GM19351 (cell line): ENCODE measurements around the gene PCID2.
A peak's percentile ranks its signal among the peaks of the same experiment; 100 is the strongest.
"Not testable (repeated sequence)": the region's sequence is repeated elsewhere in the genome, so short reads cannot be mapped to it uniquely, and the experiment has no call there.

Experiments used
- ATAC-seq: cut with Tn5 transposase; IDR thresholded peaks from one replicate; pipeline ENCODE4 v1.9.1; 2021; ENCODE audit warnings: mild to moderate bottlenecking, moderate library complexity; ENCODE audit not compliant: unreplicated experiment

The PCID2 gene

GRCh38 chr13:113208421-113209335, at the start of gene PCID2:
PCID2 (minus strand) TSS chr13:113208669; CDS start chr13:113208634, 35 bp downstream.
- peak; percentile 71 for ATAC-seq

DNA sequence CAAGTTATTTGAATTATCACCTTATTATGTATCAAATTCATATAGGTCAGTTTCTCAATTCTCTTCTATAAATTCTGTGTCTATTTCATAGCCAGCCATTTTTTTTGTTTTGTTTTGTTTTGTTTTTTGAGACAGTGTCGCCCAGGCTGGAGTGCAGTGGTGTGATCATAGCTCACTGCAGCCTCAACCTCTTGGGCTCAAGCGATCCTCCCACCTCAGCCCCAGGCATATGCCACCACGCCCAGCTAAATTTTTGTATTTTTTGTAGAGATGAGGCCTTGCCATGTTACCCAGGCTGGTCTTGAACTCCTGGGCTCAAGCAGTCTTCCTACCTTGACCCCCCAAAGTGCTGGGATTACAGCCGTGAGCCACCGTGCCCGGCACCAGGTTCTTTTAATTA, 49.4 kb upstream of the PCID2 start:
- ATAC-seq: not testable (repeated sequence)

DNA sequence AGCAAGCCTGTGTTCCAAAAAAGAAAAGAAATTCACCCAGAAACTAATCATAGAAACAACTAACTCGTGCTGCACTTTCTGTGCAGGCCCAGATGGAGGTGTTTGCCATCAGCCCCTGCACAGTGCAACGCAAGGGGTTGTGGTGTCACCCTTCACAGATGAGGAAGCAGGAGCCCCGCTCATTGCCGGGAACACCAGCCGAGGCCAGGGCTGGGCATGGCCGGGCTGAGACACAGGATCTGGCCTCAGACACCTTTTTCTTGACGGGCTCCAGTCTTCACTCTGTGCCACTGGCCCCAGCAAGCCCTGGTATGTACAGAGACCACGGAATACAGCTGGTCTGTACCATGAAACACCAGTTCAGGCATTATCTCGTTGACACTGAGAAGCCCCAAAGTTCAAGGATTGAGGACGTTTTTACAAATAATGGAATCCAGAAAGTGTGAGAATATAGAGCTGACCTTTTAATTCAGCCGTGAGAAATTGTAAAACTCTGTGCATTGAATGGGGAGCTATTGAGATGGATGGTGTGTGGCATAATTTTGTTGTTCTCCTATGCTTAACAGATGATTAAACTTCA, 44.1 kb upstream of the PCID2 start:
- no peak for ATAC-seq

GRCh38 chr13:113245849-113246796, 37.7 kb upstream of the PCID2 start:
- ATAC-seq: no peak

DNA sequence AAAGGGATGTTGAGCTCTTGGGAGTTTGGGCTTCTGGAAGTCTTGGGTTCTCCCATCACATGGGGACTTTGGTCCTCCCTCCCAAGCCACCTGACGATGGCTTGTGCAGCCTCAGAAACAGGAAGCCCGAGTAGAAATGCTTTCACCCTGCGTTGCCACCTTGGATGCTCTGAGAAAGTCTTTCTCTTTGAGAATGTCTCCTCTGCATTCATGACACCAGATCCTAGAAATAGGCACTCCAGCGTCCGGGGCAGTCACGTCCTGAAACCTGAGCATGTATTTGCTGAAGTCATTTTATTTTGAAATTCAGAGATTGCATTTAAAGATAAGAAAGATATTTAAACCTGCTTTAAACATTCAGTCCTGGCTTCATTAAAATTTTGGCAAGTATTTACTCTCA, 35.4 kb upstream of the PCID2 start:
- ATAC-seq: no peak

GRCh38 chr13:113241623-113242022, 33.2 kb upstream of the PCID2 start:
- not testable (repeated sequence) for ATAC-seq

DNA sequence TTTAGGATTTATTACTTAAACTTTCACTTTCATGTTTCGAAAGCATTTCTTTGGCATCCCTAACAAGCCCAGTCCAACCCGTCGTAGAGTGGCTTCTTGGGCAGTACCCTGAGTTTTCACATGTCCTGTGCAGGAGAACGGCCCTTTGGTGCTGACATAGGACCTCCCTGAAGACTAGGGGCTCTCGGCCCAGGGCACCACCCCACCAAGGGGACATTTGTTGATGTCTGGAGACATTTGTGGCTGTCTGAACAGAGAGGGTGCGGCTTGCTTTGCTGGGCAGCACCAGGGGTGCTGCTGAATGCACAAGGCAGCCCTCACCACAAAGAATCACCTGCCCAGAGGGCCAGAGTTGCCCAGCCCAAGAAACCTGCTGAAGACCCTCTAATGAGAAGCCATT, 31.5 kb upstream of the PCID2 start:
- ATAC-seq: no peak

- ATAC-seq: no peak
Observed at GRCh38 chr13:113239357-113239756, 30.9 kb upstream of the PCID2 start.

DNA sequence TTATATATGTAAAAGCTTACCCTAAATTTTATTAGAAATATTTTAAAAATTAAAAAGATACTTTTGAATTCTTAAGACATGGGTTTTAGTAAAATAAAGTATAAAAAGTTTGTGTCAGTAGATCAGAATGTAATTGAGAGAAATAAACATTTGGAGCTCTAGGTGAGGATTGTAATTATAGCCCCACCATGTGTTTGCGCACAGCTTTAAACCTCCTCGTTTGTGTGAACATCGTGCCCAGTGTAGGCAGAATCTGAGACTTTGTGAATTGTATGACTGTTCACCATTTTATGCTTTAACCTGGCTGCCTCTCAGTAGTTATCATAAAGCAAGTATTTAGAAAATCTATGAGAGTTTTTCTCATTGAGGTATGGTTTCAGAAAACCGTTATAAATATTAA, 30.1 kb upstream of the PCID2 start:
- no peak for ATAC-seq

DNA sequence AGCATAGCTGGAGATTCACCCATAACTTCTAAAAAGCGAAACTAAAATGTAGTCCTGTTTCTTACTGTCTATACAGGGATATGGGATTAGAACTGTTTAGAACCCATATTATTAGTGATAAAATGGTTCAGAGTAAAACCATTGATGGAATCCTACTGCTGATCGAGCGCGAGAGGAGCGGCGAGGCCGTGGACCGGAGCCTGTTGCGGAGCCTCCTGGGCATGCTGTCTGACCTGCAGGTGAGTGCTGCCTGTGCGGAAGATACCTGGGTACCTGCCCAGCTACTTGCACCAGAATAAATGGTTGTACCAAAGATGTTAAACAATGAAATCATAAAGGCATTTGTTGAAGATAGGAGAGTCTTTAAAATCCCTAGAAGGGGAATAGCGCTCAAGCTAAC, 24.6 kb upstream of the PCID2 start:
- no peak for ATAC-seq

DNA sequence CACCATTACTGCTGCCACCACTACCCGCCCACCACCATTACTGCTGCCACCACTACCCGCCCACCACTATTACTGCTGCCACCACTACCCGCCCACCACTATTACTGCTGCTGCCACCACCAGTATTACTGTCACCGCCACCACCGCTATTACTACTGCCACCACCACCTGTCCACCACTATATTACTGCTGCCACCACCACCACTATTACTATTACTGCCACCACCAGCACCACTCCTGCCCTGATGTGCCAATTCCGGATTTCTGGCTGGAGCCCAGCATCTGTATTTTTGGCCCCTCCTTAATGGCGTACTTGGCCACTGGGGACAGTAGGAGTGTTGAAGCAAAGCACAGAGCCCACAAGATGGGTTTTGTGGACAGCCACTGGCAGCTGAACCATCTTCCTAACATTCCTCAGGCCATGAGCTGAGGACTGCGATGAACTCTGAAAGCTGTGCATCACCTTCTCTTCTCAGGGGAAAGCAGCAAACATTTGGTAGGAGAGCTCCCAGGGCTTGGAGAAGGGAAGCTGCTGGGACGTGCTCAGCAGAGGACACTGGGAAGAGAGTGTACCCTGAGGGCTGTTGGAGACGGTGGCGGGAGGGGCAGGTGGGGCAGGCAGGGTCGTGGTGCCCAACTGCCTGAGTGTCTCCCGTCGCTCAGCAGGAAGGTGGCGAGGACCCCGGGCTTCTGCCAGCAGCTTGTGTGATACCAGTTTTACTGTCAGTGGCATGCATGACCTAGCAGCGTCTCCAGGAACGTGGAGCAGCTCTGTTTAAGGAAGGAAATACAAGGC, 23.9 kb upstream of the PCID2 start:
- no peak for ATAC-seq

- ATAC-seq: no peak
Observed at GRCh38 chr13:113231306-113232207, 23.1 kb upstream of the PCID2 start.

GRCh38 chr13:113229791-113230190, 21.3 kb upstream of the PCID2 start:
- no peak for ATAC-seq

DNA sequence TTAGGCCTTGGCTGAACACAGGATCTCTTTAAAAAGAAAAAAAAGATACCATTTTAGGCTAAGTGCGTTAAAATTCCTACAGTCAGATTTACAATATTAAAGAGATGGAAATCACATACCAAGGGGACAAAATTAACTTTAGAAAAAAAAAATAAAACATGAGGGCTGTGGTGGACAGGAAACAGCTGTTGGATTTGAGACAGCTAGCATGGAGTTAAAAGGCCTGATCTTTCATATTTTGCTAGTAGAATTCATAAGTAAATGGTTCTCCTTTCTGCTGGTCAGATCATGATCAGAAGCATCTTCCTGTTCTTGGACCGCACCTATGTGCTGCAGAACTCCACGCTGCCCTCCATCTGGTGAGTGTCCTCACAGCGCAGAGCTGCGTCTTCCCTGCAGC, 20.7 kb upstream of the PCID2 start:
- ATAC-seq: no peak

DNA sequence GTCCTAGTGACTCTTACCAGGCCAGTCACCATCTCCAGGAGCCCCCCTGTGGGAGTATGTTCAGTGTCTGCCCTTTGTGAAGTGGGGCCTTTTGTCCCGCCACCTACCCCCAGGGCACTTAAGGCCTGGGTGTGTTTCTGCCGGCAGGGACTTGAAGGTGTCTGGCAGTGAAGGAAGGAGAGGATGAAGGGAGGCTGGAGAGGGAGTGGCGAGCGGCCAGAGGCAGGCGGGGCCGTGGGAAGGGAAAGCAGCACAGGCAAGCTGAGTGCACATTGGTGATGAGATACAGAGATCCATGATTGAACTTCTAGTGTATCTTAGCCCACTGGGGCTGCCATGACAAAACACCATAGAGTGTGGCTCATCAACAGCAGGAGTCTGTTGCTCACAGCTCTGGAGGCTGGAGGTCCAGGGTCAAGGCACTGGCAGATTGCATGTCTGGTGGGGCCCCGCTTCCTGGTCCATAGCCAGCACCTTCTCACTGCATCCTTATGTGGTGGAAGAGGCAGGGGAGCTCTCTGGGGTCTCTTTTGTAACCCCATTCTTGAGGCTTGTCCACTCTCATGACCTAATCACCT, 18.5 kb upstream of the PCID2 start:
- no peak for ATAC-seq

DNA sequence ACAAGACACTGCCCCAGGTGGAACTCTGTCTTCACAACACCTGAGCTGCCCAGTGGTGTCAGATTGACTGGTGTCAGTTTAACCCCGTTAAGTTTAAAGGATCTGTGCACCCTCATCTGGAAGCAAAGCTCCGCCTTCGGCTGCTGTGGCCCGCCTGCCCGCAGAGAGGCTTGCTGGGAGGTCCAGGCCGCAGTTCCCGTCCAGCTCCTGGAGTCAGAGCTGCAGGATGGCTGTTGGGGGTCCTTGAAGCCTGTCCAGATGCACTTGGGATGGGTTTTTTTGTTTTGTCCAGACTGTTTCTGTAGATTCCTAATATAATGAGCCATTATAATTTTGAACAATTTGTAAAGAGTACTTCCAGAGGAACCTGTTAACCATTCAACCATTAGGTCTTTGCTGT, 17.0 kb upstream of the PCID2 start:
- no peak for ATAC-seq

- no peak for ATAC-seq
Observed at GRCh38 chr13:113224486-113224885, 16.0 kb upstream of the PCID2 start.

GRCh38 chr13:113223070-113223469, 14.6 kb upstream of the PCID2 start:
- no peak for ATAC-seq

DNA sequence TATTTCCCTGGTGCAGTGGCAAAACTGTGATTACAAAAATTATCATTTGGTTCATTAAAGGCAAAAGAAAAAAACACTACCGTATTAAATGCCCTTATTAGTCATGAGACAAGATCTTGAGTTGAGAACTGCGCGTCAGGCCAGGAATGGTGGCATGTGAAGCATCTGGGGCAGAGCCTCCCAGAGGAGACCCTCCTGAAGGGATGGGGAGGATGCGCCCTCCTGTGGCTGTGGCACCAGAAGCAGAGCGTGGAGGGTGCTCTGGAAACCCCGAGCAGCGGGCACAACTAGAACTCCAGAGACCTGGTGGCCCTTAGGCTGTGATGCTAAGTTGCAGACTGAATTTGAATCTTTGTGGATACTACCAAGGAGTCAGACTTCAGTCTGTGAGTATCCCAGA, 12.4 kb upstream of the PCID2 start:
- no peak for ATAC-seq
